Psoas muscle (tissue), 8 donors: ENCODE data around the gene FAM50A. TPM values are rescaled to one million over a fixed set of nuclear protein-coding genes. Genes with fewer than 3 reads are reported as not detected.

ENCODE experiments used
- ATAC-seq, 4 donors: fragments of 200-7000 bp; cut with Tn5 transposase; one replicate each; pipeline ENCODE4 v1.9.1; 2020; ENCODE audit warnings: moderate library complexity in 3 of 4, mild to moderate bottlenecking in 2 of 4
- DNase-seq, 2 donors: peaks; one replicate each; pipeline ENCODE4 v3.0.0-alpha.2; 2020
- H3K27ac ChIP-seq: fragments of 200-600 bp; one replicate; pipeline ENCODE4 v1.8.0; 2022
- H3K27me3 ChIP-seq, 3 donors: fragments of 200-600 bp in 1 of 3; one replicate each; pipeline versions ENCODE4 v1.6.1 to v1.8.0; 2013 to 2022; ENCODE audit warnings: low read length in 2 of 3, mild to moderate bottlenecking in 2 of 3, moderate library complexity in 1 of 3; ENCODE audit not compliant: insufficient read depth in 3 of 3
- H3K36me3 ChIP-seq, 2 donors: fragments of 200-600 bp in 1 of 2; one replicate each; pipeline versions ENCODE4 v1.6.1 to v1.8.0; 2013 to 2022; ENCODE audit warnings: low read depth in 1 of 2, mild to moderate bottlenecking in 1 of 2, moderate library complexity in 1 of 2; ENCODE audit not compliant: insufficient read depth in 1 of 2
- H3K4me1 ChIP-seq: fragments of 200-600 bp; one replicate; pipeline ENCODE4 v1.8.0; 2022
- H3K4me3 ChIP-seq: fragments of 200-600 bp; one replicate; pipeline ENCODE4 v1.8.0; 2022; ENCODE audit warnings: mild to moderate bottlenecking
- H3K9me3 ChIP-seq: fragments of 200-600 bp; one replicate; pipeline ENCODE4 v1.8.0; 2022
- WGBS, 3 donors: extraction: QIAGEN DNeasy Blood & Tissue Kit; methylation state at CpG; one replicate each; pipeline versions ENCODE4 v1.1.6 to v1.1.7; 2013; 5-methylcytosine and 5-hydroxymethylcytosine counted together
- intact Hi-C, 2 donors: fragments of 100-400 bp; cut with DNase I; formaldehyde crosslinking; loops; one replicate each; pipeline versions ENCODE4 v1.11.0 to v1.14.2; 2022
- polyA plus RNA-seq, 3 donors: library from polyadenylated mRNA; stranded (reverse); fragments of 200-250 nt; gene quantifications; one replicate each; pipeline ENCODE4 v1.2.3, GENCODE V29; 2013
- total RNA-seq, 4 donors: library from RNA; stranded (reverse); fragmentation: NEBNext Ultra II Directional in 2 of 4; extraction: Animal tissue kit (Norgen Biotek cat#: 25700) in 2 of 4; gene quantifications; one replicate each; pipeline versions ENCODE4 v1.2.1 to v1.2.4, GENCODE V29; 2021 to 2023
- TF ChIP-seq, protein P1 (sequence below): fragments of 200-600 bp; IDR thresholded peaks from one replicate; pipeline ENCODE4 v1.8.0; 2022; ENCODE audit warnings: antibody characterized with exemption
- donor health status: healthy with polysubstance abuse.
- donor health status: DM: no; HTN: no; CAD: no; lungs with moderate emphysema.
- donor health status: Bipolar disorder and iron deficiency.
- donor health status: healthy.
- donor health status: DM: yes; HTN: yes; CAD: no.
- donor health status: DM: no; HTN: no; CAD: no.
- donor health status: DM: no; HTN: no; CAD: no.
- donor health status: DM: yes; HTN: yes; CAD: no.

Gene FAM50A
- total and polyA plus RNA-seq, 7 donors: 48.6 to 117 (median 59.6) TPM

DNA sequence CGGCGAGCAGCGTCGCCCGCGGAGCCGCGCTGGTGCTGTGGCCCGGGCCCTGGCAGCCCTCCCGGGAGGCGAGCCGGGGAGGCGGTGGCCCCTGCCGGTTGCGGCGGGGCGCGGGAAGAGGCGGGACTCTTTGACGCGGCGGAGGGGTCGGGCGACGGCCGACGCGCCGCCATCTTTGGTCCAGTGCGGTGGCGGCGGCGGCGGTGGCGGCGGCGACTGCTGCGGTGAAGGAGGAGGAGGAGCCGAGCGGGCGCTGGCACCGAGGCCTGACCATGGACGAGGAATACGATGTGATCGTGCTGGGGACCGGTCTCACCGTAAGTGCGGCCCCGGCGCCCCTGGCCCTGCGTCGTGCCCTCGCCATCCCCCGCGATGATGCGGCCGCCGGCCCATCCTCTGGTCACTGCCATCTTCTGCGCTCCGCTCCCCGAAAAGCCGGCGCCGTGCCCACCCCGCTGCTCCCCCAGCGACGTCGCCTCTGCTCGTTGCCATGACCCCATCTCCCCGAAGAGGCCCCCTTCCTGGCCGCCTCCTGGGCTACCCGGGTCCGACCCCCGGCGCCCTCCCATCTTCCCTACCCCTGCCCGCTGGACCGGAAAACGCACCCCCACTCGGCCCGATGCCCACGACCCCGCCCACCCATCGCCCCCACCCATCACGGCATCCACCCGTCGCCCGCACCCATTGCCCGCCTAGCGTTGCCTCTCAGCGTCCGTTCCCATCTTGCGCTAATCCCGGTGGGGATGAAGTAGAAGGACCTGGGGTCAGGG, 6.8 kb upstream of the FAM50A start, which contains the start of gene GDI1:
TSS of gene GDI1 (plus strand) at position 172 of the 770 bp plus-strand sequence. CDS start at position 273, 101 bp downstream.
- peak; percentile 53 to 85 (median 71) for ATAC-seq
- WGBS, 3 donors: 0 to 29% (median 1%) methylated on average over 4 to 67 of the region's 93 CpGs
- H3K27me3 ChIP-seq: no peaks in the 10 kb centered on the region
- H3K36me3 ChIP-seq: peaks cover 2 to 33% of the 10 kb centered on the region in 2 donors
- H3K9me3 ChIP-seq: no peaks in the 10 kb centered on the region
- peak within 1 kb of the TSS; percentile 84 for H3K27ac ChIP-seq
- intact Hi-C loops: no loop called here
- peak within 1 kb of the TSS; percentile 79 for H3K4me3 ChIP-seq
- peak; percentile 67 to 84 for DNase-seq
- no peaks in the 10 kb centered on the region for H3K4me1 ChIP-seq
- TF ChIP-seq, protein P1, sequence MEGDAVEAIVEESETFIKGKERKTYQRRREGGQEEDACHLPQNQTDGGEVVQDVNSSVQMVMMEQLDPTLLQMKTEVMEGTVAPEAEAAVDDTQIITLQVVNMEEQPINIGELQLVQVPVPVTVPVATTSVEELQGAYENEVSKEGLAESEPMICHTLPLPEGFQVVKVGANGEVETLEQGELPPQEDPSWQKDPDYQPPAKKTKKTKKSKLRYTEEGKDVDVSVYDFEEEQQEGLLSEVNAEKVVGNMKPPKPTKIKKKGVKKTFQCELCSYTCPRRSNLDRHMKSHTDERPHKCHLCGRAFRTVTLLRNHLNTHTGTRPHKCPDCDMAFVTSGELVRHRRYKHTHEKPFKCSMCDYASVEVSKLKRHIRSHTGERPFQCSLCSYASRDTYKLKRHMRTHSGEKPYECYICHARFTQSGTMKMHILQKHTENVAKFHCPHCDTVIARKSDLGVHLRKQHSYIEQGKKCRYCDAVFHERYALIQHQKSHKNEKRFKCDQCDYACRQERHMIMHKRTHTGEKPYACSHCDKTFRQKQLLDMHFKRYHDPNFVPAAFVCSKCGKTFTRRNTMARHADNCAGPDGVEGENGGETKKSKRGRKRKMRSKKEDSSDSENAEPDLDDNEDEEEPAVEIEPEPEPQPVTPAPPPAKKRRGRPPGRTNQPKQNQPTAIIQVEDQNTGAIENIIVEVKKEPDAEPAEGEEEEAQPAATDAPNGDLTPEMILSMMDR: no peak

DNA sequence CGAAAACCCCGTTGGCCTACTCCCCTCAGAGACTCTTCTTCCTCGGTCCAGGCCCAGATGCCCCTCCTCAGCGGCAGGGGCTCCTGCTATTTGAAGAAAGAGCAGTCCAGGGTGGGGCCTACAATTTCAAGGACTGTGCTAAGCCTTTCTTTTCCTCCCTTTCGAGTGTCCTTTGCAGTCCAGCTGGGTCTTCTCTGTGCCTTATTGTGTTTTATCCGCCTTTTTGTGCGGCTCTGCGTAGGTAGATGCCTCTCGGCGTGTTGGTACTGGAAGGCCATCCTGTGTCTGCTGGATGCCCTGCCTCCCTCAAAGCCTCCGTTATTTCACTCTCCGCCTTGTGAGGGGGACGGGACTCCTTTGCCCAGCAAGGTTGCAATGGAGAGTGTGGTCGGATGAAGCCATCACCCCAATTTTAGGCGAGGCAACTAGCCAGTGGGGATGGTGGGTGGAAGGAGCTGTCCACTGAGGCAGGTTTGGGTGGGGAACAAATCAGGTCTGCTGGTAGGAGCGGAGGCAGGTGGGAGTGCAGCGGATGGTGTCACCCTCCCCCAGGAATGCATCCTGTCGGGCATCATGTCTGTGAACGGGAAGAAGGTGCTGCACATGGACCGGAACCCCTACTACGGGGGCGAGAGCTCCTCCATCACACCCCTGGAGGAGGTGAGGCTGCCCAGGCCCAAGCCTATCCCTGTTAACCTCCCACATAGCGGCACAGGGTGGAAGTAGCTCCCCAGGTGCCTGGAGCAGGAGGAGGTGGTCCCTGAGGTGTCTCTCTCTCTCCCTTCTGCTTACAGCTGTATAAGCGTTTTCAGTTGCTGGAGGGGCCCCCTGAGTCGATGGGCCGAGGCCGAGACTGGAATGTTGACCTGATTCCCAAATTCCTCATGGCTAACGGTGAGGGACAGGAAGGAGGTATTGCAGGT, 5.7 kb upstream of the FAM50A start:
- intact Hi-C loops: no loop called here
- no peaks in the 10 kb centered on the region for H3K4me1 ChIP-seq
- ATAC-seq (no peak), DNase-seq (no peak)
- no peaks in the 10 kb centered on the region for H3K9me3 ChIP-seq
- peak overlapping the region; percentile 79 for H3K4me3 ChIP-seq
- no peaks in the 10 kb centered on the region for H3K27me3 ChIP-seq
- peaks cover 2 to 32% of the 10 kb centered on the region in 2 donors for H3K36me3 ChIP-seq
- WGBS, 3 donors: 32 to 55% (median 33%) methylated on average over 20 to 28 of the region's 28 CpGs
- H3K27ac ChIP-seq: no peak overlapping the region
- TF ChIP-seq, protein P1: no peak

DNA sequence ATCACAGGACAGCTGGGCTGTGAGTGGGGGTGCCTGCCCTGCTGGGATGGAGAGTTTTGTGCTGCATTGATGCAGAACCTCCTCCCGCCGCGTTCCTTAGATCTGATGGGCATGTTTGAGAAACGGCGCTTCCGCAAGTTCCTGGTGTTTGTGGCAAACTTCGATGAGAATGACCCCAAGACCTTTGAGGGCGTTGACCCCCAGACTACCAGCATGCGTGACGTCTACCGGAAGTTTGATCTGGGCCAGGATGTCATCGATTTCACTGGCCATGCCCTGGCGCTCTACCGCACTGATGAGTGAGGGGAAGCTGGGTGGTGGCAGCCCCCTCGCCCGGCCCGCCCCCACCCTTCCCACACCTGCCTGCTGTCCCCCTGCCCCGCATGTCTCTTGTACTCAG, 4.1 kb upstream of the FAM50A start:
- no peak for DNase-seq
- H3K36me3 ChIP-seq: peaks cover 2 to 25% of the 10 kb centered on the region in 2 donors
- no peaks in the 10 kb centered on the region for H3K9me3 ChIP-seq
- 92 to 94% (median 92%) methylated on average over 12 to 18 of the region's 18 CpGs for WGBS, 3 donors
- no peaks in the 10 kb centered on the region for H3K27me3 ChIP-seq
- intact Hi-C loops: no loop called here
- ATAC-seq: no peak
- H3K27ac ChIP-seq: no peak overlapping the region
- no peak overlapping the region for H3K4me3 ChIP-seq
- TF ChIP-seq, protein P1: no peak
- peaks cover 2% of the 10 kb centered on the region for H3K4me1 ChIP-seq

DNA sequence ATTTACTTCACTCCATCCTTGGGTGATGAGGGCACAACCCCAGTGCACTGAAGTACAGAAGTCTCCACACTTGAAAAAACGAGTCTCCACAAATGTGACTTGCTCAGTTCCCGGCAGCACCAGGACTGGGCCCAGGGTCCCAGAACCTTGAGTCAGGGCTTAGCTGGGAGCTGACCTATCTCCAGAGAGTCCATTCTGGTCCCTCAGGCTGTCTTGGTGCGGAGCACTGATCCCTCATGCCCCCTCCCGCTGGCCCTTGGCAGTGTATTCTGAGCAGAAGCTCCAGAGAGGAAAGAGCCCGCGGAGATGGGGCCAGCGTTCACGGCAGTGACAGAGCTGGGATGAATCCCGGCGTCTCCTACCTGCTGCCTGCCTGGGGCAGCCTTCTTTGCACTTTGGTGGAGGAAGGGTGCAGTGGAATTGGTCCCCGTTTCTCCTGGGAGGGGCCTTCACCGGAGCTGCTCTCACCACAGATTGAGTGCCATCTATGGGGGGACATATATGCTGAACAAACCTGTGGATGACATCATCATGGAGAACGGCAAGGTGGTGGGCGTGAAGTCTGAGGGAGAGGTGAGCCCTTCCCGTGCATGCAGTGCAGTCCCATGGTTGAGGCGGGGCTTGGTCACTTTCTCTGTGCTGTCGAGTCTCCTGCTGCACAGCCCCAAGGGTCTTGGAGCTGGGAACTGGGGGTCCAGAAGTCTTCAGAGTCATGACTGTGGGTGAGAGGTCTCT, 3.2 kb upstream of the FAM50A start:
- Histone ChIP-seq H3K4me3 (no peak overlapping the region), H3K9me3 (no peaks in the 10 kb centered on the region), H3K36me3 (peaks cover 2 to 25% of the 10 kb centered on the region in 2 donors), H3K27me3 (no peaks in the 10 kb centered on the region), H3K27ac (no peak overlapping the region), H3K4me1 (peaks cover 10% of the 10 kb centered on the region)
- ATAC-seq: no peak
- no peak for DNase-seq
- WGBS, 3 donors: 83 to 86% (median 84%) methylated on average over 15 to 17 of the region's 17 CpGs
- intact Hi-C loops: no loop called here
- TF ChIP-seq, protein P1: no peak
